ENCODE results near the gene SLC39A11. TPM values are rescaled to one million over a fixed set of nuclear protein-coding genes. Genes with fewer than 3 reads are reported as not detected.

The SLC39A11 gene
- total and polyA plus RNA-seq, 2 of the 13 experiments (the other 11 are each of a cell fraction or from before 2014, with no cell fraction given): 17.2 to 31.5 TPM

- TF ChIP-seq ZGPAT (CRISPR knock-in tag; IDR thresholded peaks at IDR 0.05): peak; percentile 83
- TF ChIP-seq MTA1 (CRISPR knock-in tag; IDR thresholded peaks at IDR 0.05; ENCODE audit: borderline replicate concordance): no peak
- TF ChIP-seq SOX6 (IDR thresholded peaks at IDR 0.05): no peak
- peak; percentile 93 for TF ChIP-seq SOX6 (CRISPR knock-in tag; IDR thresholded peaks at IDR 0.05)
- no peak for TF ChIP-seq ZNF101 (CRISPR knock-in tag; IDR thresholded peaks at IDR 0.05; ENCODE audit: borderline replicate concordance, low read depth)
- no peak for TF ChIP-seq CC2D1A (CRISPR knock-in tag; IDR thresholded peaks at IDR 0.05)
- TF ChIP-seq DR1 (CRISPR knock-in tag; IDR thresholded peaks at IDR 0.05): no peak
- no peak for TF ChIP-seq AHR (CRISPR knock-in tag; IDR thresholded peaks at IDR 0.05)
- TF ChIP-seq BRF2 (CRISPR knock-in tag; IDR thresholded peaks at IDR 0.05): peak; percentile 41; the same call in 1 of the 2 replicates
- no peak for TF ChIP-seq ZNF614 (CRISPR knock-in tag; IDR thresholded peaks at IDR 0.05; ENCODE audit: borderline replicate concordance)
- TF ChIP-seq TARDBP (CRISPR knock-in tag; IDR thresholded peaks at IDR 0.05): peak; percentile 52
- TF ChIP-seq ZSCAN30 (CRISPR knock-in tag; IDR thresholded peaks at IDR 0.05): no peak
- 0 out of 2 replicates have a peak, but pooled peaks have one; percentile 11 for TF ChIP-seq ARHGAP35 (CRISPR knock-in tag; IDR thresholded peaks at IDR 0.05; ENCODE audit: borderline replicate concordance)
- TF ChIP-seq NCOA2 (CRISPR knock-in tag; IDR thresholded peaks at IDR 0.05): peak; percentile 68
- TF ChIP-seq ZNF724P (CRISPR knock-in tag; IDR thresholded peaks at IDR 0.05; ENCODE audit: borderline replicate concordance): no peak
- TF ChIP-seq ZNF337 (CRISPR knock-in tag; IDR thresholded peaks at IDR 0.05; ENCODE audit: borderline replicate concordance, low read depth): no peak
- TF ChIP-seq NFYB (CRISPR knock-in tag; IDR thresholded peaks at IDR 0.05): no peak
- TF ChIP-seq ZNF180 (CRISPR knock-in tag; IDR thresholded peaks at IDR 0.05; ENCODE audit: borderline replicate concordance, low read depth): no peak
- TF ChIP-seq POLR2AphosphoS2 (IDR thresholded peaks at IDR 0.05; ENCODE audit: low read depth, low read length): no peak
- TF ChIP-seq CSRNP2 (CRISPR knock-in tag; conservative IDR thresholded peaks at IDR 0.05; ENCODE audit: low read depth): no peak
- TF ChIP-seq ZNF383 (CRISPR knock-in tag; IDR thresholded peaks at IDR 0.05; ENCODE audit: borderline replicate concordance): no peak
- peak; percentile 64 for TF ChIP-seq MAFF (IDR thresholded peaks at IDR 0.05; ENCODE audit: low read depth, low read length)
- TF ChIP-seq RFXANK (CRISPR knock-in tag; IDR thresholded peaks at IDR 0.05): no peak
- TF ChIP-seq ZSCAN5A (CRISPR knock-in tag; IDR thresholded peaks at IDR 0.05; ENCODE audit: borderline replicate concordance): peak; percentile 53; the same call in 1 of the 2 replicates
- TF ChIP-seq ZNF546 (CRISPR knock-in tag; conservative IDR thresholded peaks at IDR 0.05): no peak
- peak; percentile 65; the same call in 1 of the 2 replicates for TF ChIP-seq ZNF292 (CRISPR knock-in tag; IDR thresholded peaks at IDR 0.05; ENCODE audit: borderline replicate concordance, low read depth)
- TF ChIP-seq ZNF644 (CRISPR knock-in tag; IDR thresholded peaks at IDR 0.05; ENCODE audit: low read depth): no peak; the same call in 1 of the 2 replicates
These were observed 120.1 kb downstream of the SLC39A11 start (continued) for GRCh38 chr17:72972263-72972951.

All from HepG2 (cell line).